GM23338 (cell line): ENCODE results near the gene GSTT4. TPM values are rescaled to one million over a fixed set of nuclear protein-coding genes. Genes with fewer than 3 reads are reported as not detected.

Source experiments
- ATAC-seq: fragments of 200-7000 bp; cut with Tn5 transposase; 3 replicates; pipeline ENCODE4 v1.9.1; 2020
- DNase-seq: peaks from one replicate; pipeline ENCODE4 v3.0.0-alpha.2; 2015; ENCODE audit warnings: low spot score
- H2AFZ ChIP-seq: fragments of 200-600 bp; sonication (generic); 2 replicates; pipeline ENCODE4 v1.8.0; 2016; ENCODE audit warnings: antibody characterized with exemption, mild to moderate bottlenecking, moderate library complexity
- H3F3A ChIP-seq: fragments of 200-600 bp; sonication (generic); replicated peaks from 2 replicates; pipeline ENCODE4 v1.8.0; 2017; ENCODE audit warnings: antibody characterized with exemption, mixed run types, low read depth
- H3K27ac ChIP-seq: fragments of 200-600 bp; sonication (generic); 2 replicates; pipeline ENCODE4 v1.6.1; 2016; ENCODE audit warnings: low read depth
- H3K27me3 ChIP-seq: fragments of 200-600 bp; sonication (generic); 2 replicates; pipeline ENCODE4 v1.8.0; 2016; ENCODE audit warnings: mild to moderate bottlenecking, mixed run types, moderate library complexity; ENCODE audit not compliant: insufficient read depth
- H3K36me3 ChIP-seq: fragments of 200-600 bp; sonication (generic); 2 replicates; pipeline ENCODE4 v1.8.0; 2016; ENCODE audit warnings: mild to moderate bottlenecking; ENCODE audit not compliant: insufficient read depth
- H3K4me1 ChIP-seq: fragments of 200-600 bp; sonication (generic); 2 replicates; pipeline ENCODE4 v1.8.0; 2016; ENCODE audit warnings: mild to moderate bottlenecking, moderate library complexity; ENCODE audit not compliant: insufficient read depth
- H3K4me2 ChIP-seq: fragments of 200-600 bp; sonication (generic); 2 replicates; pipeline ENCODE4 v1.7.1; 2017; ENCODE audit warnings: mixed run types
- H3K4me3 ChIP-seq: fragments of 200-600 bp; sonication (generic); 2 replicates; pipeline ENCODE4 v1.6.1; 2016; ENCODE audit warnings: mixed run types
- H3K79me2 ChIP-seq: fragments of 200-600 bp; sonication (generic); replicated peaks from 2 replicates; pipeline ENCODE4 v1.8.0; 2017; ENCODE audit warnings: mild to moderate bottlenecking; ENCODE audit not compliant: insufficient read depth
- H3K9me2 ChIP-seq: fragments of 200-600 bp; sonication (generic); 2 replicates; pipeline ENCODE4 v1.8.0; 2017; ENCODE audit not compliant: insufficient read depth
- H4K20me1 ChIP-seq: fragments of 200-600 bp; sonication (generic); replicated peaks from 2 replicates; pipeline ENCODE4 v1.8.0; 2017; ENCODE audit warnings: mild to moderate bottlenecking; ENCODE audit not compliant: insufficient read depth
- H3K27ac Mint-ChIP-seq: 2 replicates; pipeline ENCODE4 v1.8.0; 2020; ENCODE audit warnings: inconsistent platforms, mild to moderate bottlenecking, moderate library complexity, mixed read lengths
- H3K27me3 Mint-ChIP-seq: 3 replicates; pipeline ENCODE4 v1.8.0; 2022; ENCODE audit warnings: low read depth, mild to moderate bottlenecking, moderate library complexity, mixed read lengths, inconsistent platforms; ENCODE audit not compliant: insufficient read depth, poor library complexity
- H3K36me3 Mint-ChIP-seq: 3 replicates; pipeline ENCODE4 v1.8.0; 2021; ENCODE audit warnings: low read depth, mild to moderate bottlenecking, inconsistent platforms, moderate library complexity, mixed read lengths
- H3K4me1 Mint-ChIP-seq: 3 replicates; pipeline ENCODE4 v1.8.0; 2020; ENCODE audit warnings: mild to moderate bottlenecking, inconsistent platforms, mixed read lengths
- H3K4me3 Mint-ChIP-seq: 3 replicates; pipeline ENCODE4 v1.8.0; 2021; ENCODE audit warnings: moderate library complexity, mild to moderate bottlenecking, inconsistent platforms, mixed read lengths
- H3K9me3 Mint-ChIP-seq: 3 replicates; pipeline ENCODE4 v1.8.0; 2020; ENCODE audit warnings: moderate library complexity, mild to moderate bottlenecking, inconsistent platforms, mixed read lengths
- CREB1 ChIP-seq: fragments of 250-450 bp; sonication (Bioruptor Pico); IDR thresholded peaks from 2 replicates; pipeline ENCODE4 v1.5.0; 2020; ENCODE audit warnings: low read depth, mild to moderate bottlenecking, moderate library complexity
- EZH2 ChIP-seq: fragments of 200-600 bp; sonication (generic); IDR thresholded peaks from one replicate; pipeline ENCODE4 v1.8.0; 2017; ENCODE audit warnings: antibody characterized with exemption, mild to moderate bottlenecking, low read depth; ENCODE audit not compliant: unreplicated experiment
- EZH2phosphoT487 ChIP-seq: fragments of 200-600 bp; sonication (generic); IDR thresholded peaks from one replicate; pipeline ENCODE4 v1.8.1; 2018; ENCODE audit warnings: antibody characterized with exemption; ENCODE audit not compliant: unreplicated experiment
- JUNB ChIP-seq: IDR thresholded peaks from one replicate; pipeline ENCODE4 v1.6.1; 2016; ENCODE audit warnings: antibody characterized with exemption; ENCODE audit not compliant: unreplicated experiment
- NANOG ChIP-seq: IDR thresholded peaks from 2 replicates; pipeline ENCODE4 v1.6.1; 2016; ENCODE audit warnings: antibody characterized with exemption, borderline replicate concordance
- POLR2AphosphoS5 ChIP-seq: IDR thresholded peaks from 2 replicates; pipeline ENCODE4 v1.6.1; 2016; ENCODE audit warnings: antibody characterized with exemption, low read depth
- STAT1 ChIP-seq: IDR thresholded peaks from one replicate; pipeline ENCODE4 v1.6.1; 2016; ENCODE audit warnings: antibody characterized with exemption; ENCODE audit not compliant: unreplicated experiment
- ZNF114 ChIP-seq: fragments of 250-450 bp; sonication (Bioruptor Pico); IDR thresholded peaks from 2 replicates; pipeline ENCODE4 v1.5.0; 2020; ENCODE audit warnings: mild to moderate bottlenecking, moderate library complexity
- ZNF331 ChIP-seq: fragments of 250-450 bp; sonication (Bioruptor Pico); IDR thresholded peaks from 2 replicates; pipeline ENCODE4 v1.5.0; 2020; ENCODE audit warnings: low read depth, mild to moderate bottlenecking, moderate library complexity
- polyA plus RNA-seq: library from polyadenylated mRNA; unstranded; fragments of >200 nt; fragmentation: Nextera tagmentation; extraction: Ambion mirVana; gene quantifications from 2 replicates; pipeline ENCODE4 v1.2.1, GENCODE V29; 2016
- total RNA-seq: library from RNA; depleted of rRNA; stranded (reverse); fragments of >200 nt; shearing (Covaris generic); gene quantifications from 2 replicates; pipeline ENCODE4 v1.2.3, GENCODE V29; 2014
- TF ChIP-seq, protein P1 (sequence below): fragments of 250-450 bp; sonication (Bioruptor Pico); IDR thresholded peaks from 2 replicates; pipeline ENCODE4 v1.5.0; 2020; ENCODE audit warnings: mild to moderate bottlenecking, moderate library complexity
- TF ChIP-seq, protein P2 (sequence below): IDR thresholded peaks from 2 replicates; pipeline ENCODE4 v1.6.1; 2016; ENCODE audit warnings: antibody characterized with exemption
- TF ChIP-seq, protein P3 (sequence below): IDR thresholded peaks from one replicate; pipeline ENCODE4 v1.6.1; 2018; ENCODE audit warnings: antibody characterized with exemption; ENCODE audit not compliant: unreplicated experiment
- TF ChIP-seq, protein P4 (sequence below), 2 experiments: fragments of 200-600 bp in 1 of 2; sonication (generic) in 1 of 2; conservative IDR thresholded peaks; 2 replicates each; pipeline versions ENCODE4 v1.5.1 to v1.6.1; 2016 to 2017; ENCODE audit warnings: antibody characterized with exemption in 2 of 2, low read depth in 2 of 2, mild to moderate bottlenecking in 2 of 2, moderate library complexity in 1 of 2

The GSTT4 gene
- total and polyA plus RNA-seq, 2 experiments from 2014 or later, result not detected

DNA sequence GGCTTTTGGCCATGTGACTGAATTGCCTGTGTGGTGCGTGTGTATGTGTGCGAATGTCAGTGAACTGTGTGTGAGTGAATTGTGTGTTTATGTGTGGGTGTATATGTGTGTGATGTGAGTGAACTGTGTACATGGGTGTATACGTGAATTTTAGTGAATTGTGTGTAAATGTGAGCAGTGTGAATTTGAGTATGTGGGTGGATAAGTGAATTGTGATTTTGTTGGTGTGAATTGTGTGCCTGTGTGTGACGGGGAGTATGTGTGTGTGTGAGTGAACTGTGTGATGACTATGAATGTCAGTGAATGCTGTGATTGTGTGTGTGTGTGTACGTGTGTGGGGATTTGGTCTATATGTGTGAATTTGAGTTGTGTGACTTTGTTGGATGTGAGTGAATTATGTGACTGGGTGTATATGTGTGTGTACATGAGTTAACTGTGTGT is 35.0 kb downstream of the GSTT4 start:
- no peaks in the 10 kb centered on the region for H3K4me1 ChIP-seq
- H3K79me2 ChIP-seq, result peaks cover 5% of the 10 kb centered on the region; the same call in 1 of the 2 replicates
- no peak overlapping the region for H3K4me3 Mint-ChIP-seq
- no peaks in the 10 kb centered on the region for H3K4me1 Mint-ChIP-seq
- H2AFZ ChIP-seq, result no peak overlapping the region
- no peaks in the 10 kb centered on the region for H3K36me3 ChIP-seq
- H3K36me3 Mint-ChIP-seq, result peaks cover 30% of the 10 kb centered on the region
- H3K9me3 Mint-ChIP-seq, result no peaks in the 10 kb centered on the region; the same call in 2 of the 3 replicates
- no peak overlapping the region for H3K4me2 ChIP-seq
- H3K9me2 ChIP-seq, result no peaks in the 10 kb centered on the region
- H3K4me3 ChIP-seq, result no peak overlapping the region
- no peak overlapping the region for H3K27ac Mint-ChIP-seq
- H3K27me3 ChIP-seq, result no peaks in the 10 kb centered on the region
- H3F3A ChIP-seq, result 0 out of 2 replicates have a peak, but pooled peaks cover 5% of the 10 kb centered on the region
- TF ChIP-seq STAT1 (no peak), JUNB (no peak), CREB1 (CRISPR knock-in tag) (no peak), EZH2phosphoT487 (no peak), ZNF331 (CRISPR knock-in tag) (no peak), POLR2AphosphoS5 (no peak), ZNF114 (CRISPR knock-in tag) (no peak), NANOG (no peak), EZH2 (no peak)
- TF ChIP-seq, protein P1, sequence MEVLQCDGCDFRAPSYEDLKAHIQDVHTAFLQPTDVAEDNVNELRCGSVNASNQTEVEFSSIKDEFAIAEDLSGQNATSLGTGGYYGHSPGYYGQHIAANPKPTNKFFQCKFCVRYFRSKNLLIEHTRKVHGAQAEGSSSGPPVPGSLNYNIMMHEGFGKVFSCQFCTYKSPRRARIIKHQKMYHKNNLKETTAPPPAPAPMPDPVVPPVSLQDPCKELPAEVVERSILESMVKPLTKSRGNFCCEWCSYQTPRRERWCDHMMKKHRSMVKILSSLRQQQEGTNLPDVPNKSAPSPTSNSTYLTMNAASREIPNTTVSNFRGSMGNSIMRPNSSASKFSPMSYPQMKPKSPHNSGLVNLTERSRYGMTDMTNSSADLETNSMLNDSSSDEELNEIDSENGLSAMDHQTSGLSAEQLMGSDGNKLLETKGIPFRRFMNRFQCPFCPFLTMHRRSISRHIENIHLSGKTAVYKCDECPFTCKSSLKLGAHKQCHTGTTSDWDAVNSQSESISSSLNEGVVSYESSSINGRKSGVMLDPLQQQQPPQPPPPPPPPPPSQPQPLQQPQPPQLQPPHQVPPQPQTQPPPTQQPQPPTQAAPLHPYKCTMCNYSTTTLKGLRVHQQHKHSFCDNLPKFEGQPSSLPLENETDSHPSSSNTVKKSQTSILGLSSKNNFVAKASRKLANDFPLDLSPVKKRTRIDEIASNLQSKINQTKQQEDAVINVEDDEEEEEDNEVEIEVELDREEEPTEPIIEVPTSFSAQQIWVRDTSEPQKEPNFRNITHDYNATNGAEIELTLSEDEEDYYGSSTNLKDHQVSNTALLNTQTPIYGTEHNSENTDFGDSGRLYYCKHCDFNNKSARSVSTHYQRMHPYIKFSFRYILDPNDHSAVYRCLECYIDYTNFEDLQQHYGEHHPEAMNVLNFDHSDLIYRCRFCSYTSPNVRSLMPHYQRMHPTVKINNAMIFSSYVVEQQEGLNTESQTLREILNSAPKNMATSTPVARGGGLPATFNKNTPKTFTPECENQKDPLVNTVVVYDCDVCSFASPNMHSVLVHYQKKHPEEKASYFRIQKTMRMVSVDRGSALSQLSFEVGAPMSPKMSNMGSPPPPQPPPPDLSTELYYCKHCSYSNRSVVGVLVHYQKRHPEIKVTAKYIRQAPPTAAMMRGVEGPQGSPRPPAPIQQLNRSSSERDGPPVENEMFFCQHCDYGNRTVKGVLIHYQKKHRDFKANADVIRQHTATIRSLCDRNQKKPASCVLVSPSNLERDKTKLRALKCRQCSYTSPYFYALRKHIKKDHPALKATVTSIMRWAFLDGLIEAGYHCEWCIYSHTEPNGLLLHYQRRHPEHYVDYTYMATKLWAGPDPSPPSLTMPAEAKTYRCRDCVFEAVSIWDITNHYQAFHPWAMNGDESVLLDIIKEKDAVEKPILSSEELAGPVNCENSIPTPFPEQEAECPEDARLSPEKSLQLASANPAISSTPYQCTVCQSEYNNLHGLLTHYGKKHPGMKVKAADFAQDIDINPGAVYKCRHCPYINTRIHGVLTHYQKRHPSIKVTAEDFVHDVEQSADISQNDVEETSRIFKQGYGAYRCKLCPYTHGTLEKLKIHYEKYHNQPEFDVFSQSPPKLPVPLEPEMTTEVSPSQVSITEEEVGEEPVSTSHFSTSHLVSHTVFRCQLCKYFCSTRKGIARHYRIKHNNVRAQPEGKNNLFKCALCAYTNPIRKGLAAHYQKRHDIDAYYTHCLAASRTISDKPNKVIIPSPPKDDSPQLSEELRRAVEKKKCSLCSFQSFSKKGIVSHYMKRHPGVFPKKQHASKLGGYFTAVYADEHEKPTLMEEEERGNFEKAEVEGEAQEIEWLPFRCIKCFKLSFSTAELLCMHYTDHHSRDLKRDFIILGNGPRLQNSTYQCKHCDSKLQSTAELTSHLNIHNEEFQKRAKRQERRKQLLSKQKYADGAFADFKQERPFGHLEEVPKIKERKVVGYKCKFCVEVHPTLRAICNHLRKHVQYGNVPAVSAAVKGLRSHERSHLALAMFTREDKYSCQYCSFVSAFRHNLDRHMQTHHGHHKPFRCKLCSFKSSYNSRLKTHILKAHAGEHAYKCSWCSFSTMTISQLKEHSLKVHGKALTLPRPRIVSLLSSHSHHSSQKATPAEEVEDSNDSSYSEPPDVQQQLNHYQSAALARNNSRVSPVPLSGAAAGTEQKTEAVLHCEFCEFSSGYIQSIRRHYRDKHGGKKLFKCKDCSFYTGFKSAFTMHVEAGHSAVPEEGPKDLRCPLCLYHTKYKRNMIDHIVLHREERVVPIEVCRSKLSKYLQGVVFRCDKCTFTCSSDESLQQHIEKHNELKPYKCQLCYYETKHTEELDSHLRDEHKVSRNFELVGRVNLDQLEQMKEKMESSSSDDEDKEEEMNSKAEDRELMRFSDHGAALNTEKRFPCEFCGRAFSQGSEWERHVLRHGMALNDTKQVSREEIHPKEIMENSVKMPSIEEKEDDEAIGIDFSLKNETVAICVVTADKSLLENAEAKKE (CRISPR knock-in tag), result no peak
- TF ChIP-seq, protein P2, sequence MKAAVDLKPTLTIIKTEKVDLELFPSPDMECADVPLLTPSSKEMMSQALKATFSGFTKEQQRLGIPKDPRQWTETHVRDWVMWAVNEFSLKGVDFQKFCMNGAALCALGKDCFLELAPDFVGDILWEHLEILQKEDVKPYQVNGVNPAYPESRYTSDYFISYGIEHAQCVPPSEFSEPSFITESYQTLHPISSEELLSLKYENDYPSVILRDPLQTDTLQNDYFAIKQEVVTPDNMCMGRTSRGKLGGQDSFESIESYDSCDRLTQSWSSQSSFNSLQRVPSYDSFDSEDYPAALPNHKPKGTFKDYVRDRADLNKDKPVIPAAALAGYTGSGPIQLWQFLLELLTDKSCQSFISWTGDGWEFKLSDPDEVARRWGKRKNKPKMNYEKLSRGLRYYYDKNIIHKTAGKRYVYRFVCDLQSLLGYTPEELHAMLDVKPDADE, result no peak
- TF ChIP-seq, protein P3, sequence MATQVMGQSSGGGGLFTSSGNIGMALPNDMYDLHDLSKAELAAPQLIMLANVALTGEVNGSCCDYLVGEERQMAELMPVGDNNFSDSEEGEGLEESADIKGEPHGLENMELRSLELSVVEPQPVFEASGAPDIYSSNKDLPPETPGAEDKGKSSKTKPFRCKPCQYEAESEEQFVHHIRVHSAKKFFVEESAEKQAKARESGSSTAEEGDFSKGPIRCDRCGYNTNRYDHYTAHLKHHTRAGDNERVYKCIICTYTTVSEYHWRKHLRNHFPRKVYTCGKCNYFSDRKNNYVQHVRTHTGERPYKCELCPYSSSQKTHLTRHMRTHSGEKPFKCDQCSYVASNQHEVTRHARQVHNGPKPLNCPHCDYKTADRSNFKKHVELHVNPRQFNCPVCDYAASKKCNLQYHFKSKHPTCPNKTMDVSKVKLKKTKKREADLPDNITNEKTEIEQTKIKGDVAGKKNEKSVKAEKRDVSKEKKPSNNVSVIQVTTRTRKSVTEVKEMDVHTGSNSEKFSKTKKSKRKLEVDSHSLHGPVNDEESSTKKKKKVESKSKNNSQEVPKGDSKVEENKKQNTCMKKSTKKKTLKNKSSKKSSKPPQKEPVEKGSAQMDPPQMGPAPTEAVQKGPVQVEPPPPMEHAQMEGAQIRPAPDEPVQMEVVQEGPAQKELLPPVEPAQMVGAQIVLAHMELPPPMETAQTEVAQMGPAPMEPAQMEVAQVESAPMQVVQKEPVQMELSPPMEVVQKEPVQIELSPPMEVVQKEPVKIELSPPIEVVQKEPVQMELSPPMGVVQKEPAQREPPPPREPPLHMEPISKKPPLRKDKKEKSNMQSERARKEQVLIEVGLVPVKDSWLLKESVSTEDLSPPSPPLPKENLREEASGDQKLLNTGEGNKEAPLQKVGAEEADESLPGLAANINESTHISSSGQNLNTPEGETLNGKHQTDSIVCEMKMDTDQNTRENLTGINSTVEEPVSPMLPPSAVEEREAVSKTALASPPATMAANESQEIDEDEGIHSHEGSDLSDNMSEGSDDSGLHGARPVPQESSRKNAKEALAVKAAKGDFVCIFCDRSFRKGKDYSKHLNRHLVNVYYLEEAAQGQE, result no peak
- TF ChIP-seq, protein P4, sequence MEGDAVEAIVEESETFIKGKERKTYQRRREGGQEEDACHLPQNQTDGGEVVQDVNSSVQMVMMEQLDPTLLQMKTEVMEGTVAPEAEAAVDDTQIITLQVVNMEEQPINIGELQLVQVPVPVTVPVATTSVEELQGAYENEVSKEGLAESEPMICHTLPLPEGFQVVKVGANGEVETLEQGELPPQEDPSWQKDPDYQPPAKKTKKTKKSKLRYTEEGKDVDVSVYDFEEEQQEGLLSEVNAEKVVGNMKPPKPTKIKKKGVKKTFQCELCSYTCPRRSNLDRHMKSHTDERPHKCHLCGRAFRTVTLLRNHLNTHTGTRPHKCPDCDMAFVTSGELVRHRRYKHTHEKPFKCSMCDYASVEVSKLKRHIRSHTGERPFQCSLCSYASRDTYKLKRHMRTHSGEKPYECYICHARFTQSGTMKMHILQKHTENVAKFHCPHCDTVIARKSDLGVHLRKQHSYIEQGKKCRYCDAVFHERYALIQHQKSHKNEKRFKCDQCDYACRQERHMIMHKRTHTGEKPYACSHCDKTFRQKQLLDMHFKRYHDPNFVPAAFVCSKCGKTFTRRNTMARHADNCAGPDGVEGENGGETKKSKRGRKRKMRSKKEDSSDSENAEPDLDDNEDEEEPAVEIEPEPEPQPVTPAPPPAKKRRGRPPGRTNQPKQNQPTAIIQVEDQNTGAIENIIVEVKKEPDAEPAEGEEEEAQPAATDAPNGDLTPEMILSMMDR (conservative IDR thresholded peaks at IDR 0.05; ENCODE audit: low read depth in 2 of 2), result no peak
- no peak overlapping the region for H3K27ac ChIP-seq
- DNase-seq (no peak), ATAC-seq (no peak)
- no peaks in the 10 kb centered on the region; the same call in 1 of the 2 replicates for H4K20me1 ChIP-seq
- H3K27me3 Mint-ChIP-seq, result peaks cover 2% of the 10 kb centered on the region
